Neural progenitor cell (in vitro differentiated cells): Measurements from ENCODE around the gene GNG7.

Experiments
- CTCF ChIP-seq: fragments of 200-600 bp; sonication (generic); IDR thresholded peaks from 2 replicates; pipeline ENCODE4 v1.5.1; 2017; ENCODE audit warnings: antibody characterized with exemption, mild to moderate bottlenecking
- EZH2 ChIP-seq: fragments of 200-600 bp; sonication (generic); IDR thresholded peaks from 2 replicates; pipeline ENCODE4 v1.6.1; 2017; ENCODE audit warnings: antibody characterized with exemption, mild to moderate bottlenecking, moderate library complexity

DNA sequence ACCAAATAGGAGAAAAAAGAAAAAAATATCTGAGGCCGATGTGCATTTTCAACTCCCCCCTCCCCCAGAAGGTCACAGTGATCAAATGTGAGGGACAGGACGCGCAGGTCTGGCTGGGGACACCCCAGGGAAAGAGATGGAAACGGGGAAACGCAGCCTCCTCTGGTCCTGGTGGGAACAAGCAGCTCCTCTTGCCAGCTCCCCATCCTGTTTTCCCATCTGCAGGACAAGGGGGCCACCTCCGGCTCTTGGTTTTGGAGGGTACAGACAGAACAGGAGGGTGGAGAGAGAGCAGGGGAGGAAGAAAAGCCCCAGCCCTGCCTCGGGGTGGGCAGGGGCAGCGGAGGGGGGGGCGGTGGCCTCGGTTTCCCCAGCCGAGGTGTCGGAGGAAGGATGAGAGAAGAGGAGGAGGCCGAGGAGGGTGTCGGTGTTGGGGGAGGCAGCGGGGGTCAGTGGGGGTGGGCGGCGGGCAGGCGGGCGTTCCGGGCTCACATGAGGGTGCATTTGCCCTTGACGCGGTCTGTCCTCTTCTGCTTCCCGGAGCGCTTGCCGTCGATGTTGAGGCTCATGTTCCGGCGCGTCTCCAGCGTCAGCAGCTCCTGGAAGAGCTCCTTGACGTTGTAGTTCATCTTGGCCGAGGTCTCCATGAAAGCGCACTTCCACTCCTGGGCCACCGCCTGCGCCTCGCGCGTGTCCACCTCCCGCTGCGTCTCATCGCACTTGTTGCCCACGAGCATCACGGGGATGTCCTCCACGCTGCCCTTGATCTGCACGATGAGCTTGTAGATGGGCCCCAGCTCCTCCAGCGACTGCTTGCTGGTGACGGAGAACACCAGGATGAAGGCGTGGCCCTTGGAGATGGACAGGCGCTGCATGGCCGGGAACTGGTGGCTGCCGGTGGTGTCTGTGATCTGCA lies 14.5 kb upstream of the GNG7 start:
- TF ChIP-seq CTCF (no peak), EZH2 (no peak)
